ENCODE measurements around the gene LAMA5.

- TF ChIP-seq CTCF (IDR thresholded peaks at IDR 0.05) = no peak
- no peak for TF ChIP-seq POLR2A (IDR thresholded peaks at IDR 0.05)
- no peak for TF ChIP-seq POLR2AphosphoS5 (IDR thresholded peaks at IDR 0.05)
Measured at GRCh38 chr20:62263396-62263795, 103.7 kb downstream of the LAMA5 start.

All from breast epithelium (tissue), 3 donors.